GM12878 (cell line): ENCODE data around the gene DNAJC13. TPM values are rescaled to one million over a fixed set of nuclear protein-coding genes. Genes with fewer than 3 reads are reported as not detected.

Experiments
- ATAC-seq: fragments of 200-7000 bp; cut with Tn5 transposase; 3 replicates; pipeline ENCODE4 v1.9.1; 2020; ENCODE audit warnings: mild to moderate bottlenecking, moderate library complexity
- BruUV-seq: library from RNA; stranded (reverse); fragments of 400-500 nt; replicated peaks from 2 replicates; lab custom pipeline; 2021; lab: Mats Ljungman, UMichigan
- CTCF ChIA-PET: fragments of 300-600 bp; sonication (Branson Sonifier 250); formaldehyde crosslinking; extraction: SDS; loops from one replicate; lab custom pipeline; 2021; ENCODE audit warnings: inconsistent platforms; lab: Yijun Ruan, JAX
- POLR2A ChIA-PET: fragments of 350-600 bp; formaldehyde crosslinking; extraction: SDS; loops from one replicate; lab custom pipeline; 2021; ENCODE audit warnings: inconsistent platforms; lab: Charles Lee
- RAD21 ChIA-PET: fragments of 300-600 bp; sonication (Branson Sonifier 250); formaldehyde crosslinking; loops from one replicate; lab custom pipeline; 2023; ENCODE audit warnings: antibody characterized with exemption; ENCODE audit not compliant: unreplicated experiment; lab: Charles Lee
- SMC1A ChIA-PET: fragments of 300-600 bp; sonication (Branson Sonifier 250); formaldehyde crosslinking; loops from one replicate; lab custom pipeline; 2023; ENCODE audit not compliant: unreplicated experiment, uncharacterized antibody; lab: Charles Lee
- DNase-seq: peaks from one replicate; pipeline ENCODE4 v3.0.0-alpha.2; 2011; ENCODE audit warnings: low read depth, low spot score
- FAIRE-seq: peaks from 3 replicates; lab custom pipeline; 2011; peaks lifted over from hg19 to GRCh38; lab: Jason Lieb, UNC
- H2AFZ ChIP-seq: 2 replicates; pipeline ENCODE4 v1.6.0; 2011; ENCODE audit warnings: low read depth, low read length, control low read depth; ENCODE audit not compliant: control insufficient read depth
- H3K27ac ChIP-seq: 2 replicates; pipeline ENCODE4 v1.5.1; 2011; ENCODE audit warnings: control low read depth; ENCODE audit not compliant: control insufficient read depth, insufficient read depth
- H3K27me3 ChIP-seq, 2 experiments: replicated peaks in 1 of 2; 2 replicates each; pipeline versions ENCODE4 v1.6.0 to v1.6.1; 2011; ENCODE audit warnings: low read length in 1 of 2; ENCODE audit not compliant: control insufficient read depth in 2 of 2, insufficient read depth in 2 of 2
- H3K36me3 ChIP-seq, 2 experiments: 2 replicates each; pipeline ENCODE4 v1.5.1; 2011; ENCODE audit warnings: low read length in 1 of 2; ENCODE audit not compliant: control insufficient read depth in 2 of 2, insufficient read depth in 2 of 2
- H3K4me1 ChIP-seq: 2 replicates; pipeline ENCODE4 v1.6.1; 2011; ENCODE audit warnings: mild to moderate bottlenecking, low read length, moderate library complexity, mixed read lengths; ENCODE audit not compliant: control insufficient read depth, insufficient read depth
- H3K4me2 ChIP-seq: 2 replicates; pipeline ENCODE4 v1.6.0; 2011; ENCODE audit warnings: control low read depth; ENCODE audit not compliant: control insufficient read depth, insufficient read depth
- H3K4me3 ChIP-seq: fragments of 200-600 bp; sonication (generic); 2 replicates; pipeline ENCODE4 v1.5.1; 2016
- H3K79me2 ChIP-seq: 2 replicates; pipeline ENCODE4 v1.6.0; 2011; ENCODE audit warnings: low read length; ENCODE audit not compliant: control insufficient read depth, insufficient read depth
- H3K9ac ChIP-seq: 2 replicates; pipeline ENCODE4 v1.8.0; 2011; ENCODE audit warnings: low read length, control low read depth, mixed read lengths; ENCODE audit not compliant: control insufficient read depth, insufficient read depth
- H3K9me3 ChIP-seq: replicated peaks from 3 replicates; pipeline ENCODE4 v1.5.1; 2011; ENCODE audit warnings: mild to moderate bottlenecking, low read length; ENCODE audit not compliant: control insufficient read depth, insufficient read depth
- H4K20me1 ChIP-seq: 2 replicates; pipeline ENCODE4 v1.6.0; 2011; ENCODE audit not compliant: control insufficient read depth, insufficient read depth
- ATF7 ChIP-seq: fragments of 450-650 bp; IDR thresholded peaks from 2 replicates; pipeline ENCODE4 v1.6.1; 2016; ENCODE audit warnings: low read depth, mild to moderate bottlenecking
- CBX5 ChIP-seq: sonication (generic); IDR thresholded peaks from 2 replicates; pipeline ENCODE4 v1.6.1; 2016; ENCODE audit warnings: low read depth, moderate library complexity, mild to moderate bottlenecking, inconsistent platforms
- CREM ChIP-seq: IDR thresholded peaks from 2 replicates; pipeline ENCODE4 v1.6.1; 2014; ENCODE audit warnings: antibody characterized with exemption, low read depth
- MYB ChIP-seq: fragments of 150-350 bp; IDR thresholded peaks from 2 replicates; pipeline ENCODE4 v1.6.1; 2014; ENCODE audit warnings: mild to moderate bottlenecking, low read depth, low read length, borderline replicate concordance
- NFXL1 ChIP-seq: fragments of 450-650 bp; IDR thresholded peaks from 2 replicates; pipeline ENCODE4 v1.6.1; 2017; ENCODE audit warnings: antibody characterized with exemption, mild to moderate bottlenecking, borderline replicate concordance
- PML ChIP-seq: IDR thresholded peaks from 2 replicates; pipeline ENCODE4 v1.6.1; 2012; ENCODE audit warnings: low read length, inconsistent platforms
- POLR2A ChIP-seq: IDR thresholded peaks from 2 replicates; pipeline ENCODE4 v1.6.1; 2011; ENCODE audit warnings: low read depth, mild to moderate bottlenecking, low read length
- TCF7 ChIP-seq: IDR thresholded peaks from 2 replicates; pipeline ENCODE4 v1.6.1; 2014; ENCODE audit warnings: antibody characterized with exemption, borderline replicate concordance
- WGBS: methylation state at CpG from one replicate; pipeline ENCODE4 v1.1.6; 2016; ENCODE audit warnings: low lambda C conversion rate; ENCODE audit not compliant: insufficient replicate concordance, insufficient coverage; ENCODE audit errors: missing lambda C conversion rate; 5-methylcytosine and 5-hydroxymethylcytosine counted together
- in situ Hi-C: fragments of 300-500 bp; cut with MboI; formaldehyde crosslinking; loops from 9 replicates; pipeline ENCODE4 v1.14.3; 2018; ENCODE audit warnings: mixed read lengths
- intact Hi-C: fragments of 100-400 bp; cut with micrococcal nuclease; formaldehyde crosslinking; loops from one replicate; pipeline ENCODE4 v1.14.2; 2022; ENCODE audit not compliant: unreplicated experiment
- polyA plus RNA-seq, 11 experiments: library from polyadenylated mRNA; depleted of rRNA in 4 of 11; unstranded in 6 of 11; stranded (reverse) in 5 of 11; fragments of >200 nt; fragmentation: Nextera tagmentation in 4 of 11; fragmentation: Illumina TruSeq in 1 of 11; extraction: Ambion mirVana in 4 of 11; extraction: Trizol in 1 of 11; gene quantifications; 1 replicate in 1 of 11; 2 replicates in 10 of 11; pipeline versions ENCODE4 v1.2.1 to v1.2.3, GENCODE V29; 2011 to 2016; ENCODE audit warnings: inconsistent platforms in 2 of 11, missing spikeins in 2 of 11, low read depth in 1 of 11
- total RNA-seq, 4 experiments: library from RNA; depleted of rRNA in 3 of 4; stranded (reverse); fragments of >200 nt in 3 of 4; fragmentation: Illumina TruSeq in 1 of 4; extraction: Trizol in 1 of 4; gene quantifications; 2 replicates each; pipeline versions ENCODE4 v1.2.1 to v1.2.3, GENCODE V29; 2013 to 2021
- TF ChIP-seq, protein P1 (sequence below): IDR thresholded peaks from 2 replicates; pipeline ENCODE4 v1.6.1; 2011; ENCODE audit warnings: borderline replicate concordance, low read depth, mild to moderate bottlenecking, moderate library complexity, low read length; ENCODE audit not compliant: insufficient read depth, poor library complexity, severe bottlenecking
- TF ChIP-seq, protein P2 (sequence below): IDR thresholded peaks from 2 replicates; pipeline ENCODE4 v1.6.1; 2012; ENCODE audit warnings: low read depth, low read length, improper control_type of control experiment

Gene DNAJC13
- total and polyA plus RNA-seq, 10 of the 15 experiments (the other 5 are each of a cell fraction or from before 2014, with no cell fraction given), result 8.3 to 33.9 (median 17.0) TPM

DNA sequence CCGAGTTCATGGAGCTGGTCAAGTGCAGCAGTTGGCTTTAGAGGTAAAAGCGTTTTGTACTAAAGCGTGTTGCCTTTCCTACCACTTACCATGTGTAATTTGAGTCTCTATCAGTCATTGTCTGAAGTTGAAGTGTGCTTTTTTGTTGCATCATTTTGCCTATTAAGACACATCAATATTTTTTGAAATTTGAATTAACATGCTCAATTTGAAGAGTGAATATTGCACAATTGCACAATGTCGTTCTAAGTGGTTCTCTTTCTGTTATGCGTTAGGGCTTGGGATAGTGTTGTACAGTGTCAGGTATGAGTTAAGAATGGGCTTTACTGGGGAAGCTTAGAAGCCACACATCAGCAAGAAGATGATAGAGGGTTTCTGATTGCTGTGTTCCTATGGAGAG is 95.8 kb downstream of the DNAJC13 start:
- Histone ChIP-seq H3K27me3 (no peaks in the 10 kb centered on the region), H4K20me1 (no peaks in the 10 kb centered on the region), H3K9ac (no peak overlapping the region), H3K79me2 (no peaks in the 10 kb centered on the region), H3K27ac (no peak overlapping the region), H3K4me3 (no peak overlapping the region), H3K36me3 (peaks cover 0 to 25% of the 10 kb centered on the region in 2 experiments; a peak in 2 of 4 replicates), H2AFZ (no peak overlapping the region), H3K4me1 (no peaks in the 10 kb centered on the region), H3K4me2 (no peak overlapping the region), H3K9me3 (no peaks in the 10 kb centered on the region)
- ChIA-PET RAD21 (no interaction called here), CTCF (interaction anchor here (1.8 kb wide), 1 partner anchor 10 kb away, joined by 4 read pairs; no protein-coding TSS in a partner anchor), SMC1A (interaction anchor here (0.6 to 1.0 kb wide), 2 partner anchors 23 to 129 kb away, joined by 3 read pairs; no protein-coding TSS in a partner anchor), POLR2A (no interaction called here)
- TF ChIP-seq, protein P1, sequence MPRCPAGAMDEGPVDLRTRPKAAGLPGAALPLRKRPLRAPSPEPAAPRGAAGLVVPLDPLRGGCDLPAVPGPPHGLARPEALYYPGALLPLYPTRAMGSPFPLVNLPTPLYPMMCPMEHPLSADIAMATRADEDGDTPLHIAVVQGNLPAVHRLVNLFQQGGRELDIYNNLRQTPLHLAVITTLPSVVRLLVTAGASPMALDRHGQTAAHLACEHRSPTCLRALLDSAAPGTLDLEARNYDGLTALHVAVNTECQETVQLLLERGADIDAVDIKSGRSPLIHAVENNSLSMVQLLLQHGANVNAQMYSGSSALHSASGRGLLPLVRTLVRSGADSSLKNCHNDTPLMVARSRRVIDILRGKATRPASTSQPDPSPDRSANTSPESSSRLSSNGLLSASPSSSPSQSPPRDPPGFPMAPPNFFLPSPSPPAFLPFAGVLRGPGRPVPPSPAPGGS, result no peak
- no peak for TF ChIP-seq POLR2A
- no peak for TF ChIP-seq NFXL1
- TF ChIP-seq CBX5, result no peak
- TF ChIP-seq CREM, result no peak
- TF ChIP-seq, protein P2, sequence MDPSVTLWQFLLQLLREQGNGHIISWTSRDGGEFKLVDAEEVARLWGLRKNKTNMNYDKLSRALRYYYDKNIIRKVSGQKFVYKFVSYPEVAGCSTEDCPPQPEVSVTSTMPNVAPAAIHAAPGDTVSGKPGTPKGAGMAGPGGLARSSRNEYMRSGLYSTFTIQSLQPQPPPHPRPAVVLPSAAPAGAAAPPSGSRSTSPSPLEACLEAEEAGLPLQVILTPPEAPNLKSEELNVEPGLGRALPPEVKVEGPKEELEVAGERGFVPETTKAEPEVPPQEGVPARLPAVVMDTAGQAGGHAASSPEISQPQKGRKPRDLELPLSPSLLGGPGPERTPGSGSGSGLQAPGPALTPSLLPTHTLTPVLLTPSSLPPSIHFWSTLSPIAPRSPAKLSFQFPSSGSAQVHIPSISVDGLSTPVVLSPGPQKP, result no peak
- TF ChIP-seq PML, result no peak
- no peak for TF ChIP-seq ATF7
- TF ChIP-seq TCF7, result no peak
- TF ChIP-seq MYB, result no peak
- DNase-seq, result no peak
- intact Hi-C loops (no loop called here), in situ Hi-C loops (no loop called here)
- no TSS peak for BruUV-seq
- 95% methylated on average over 5 of the region's 5 CpGs for WGBS
- no peak for ATAC-seq
- FAIRE-seq, result no peak
